Activated naive CD8-positive, alpha-beta T cell treated with anti-CD3 and anti-CD28 coated beads, Interleukin-2, amount 50 U/mL, for 24 hours (primary cell): ENCODE data around the gene RANBP3.
A peak's percentile ranks its signal among the peaks of the same experiment; 100 is the strongest.

ENCODE experiments used
- ATAC-seq: fragments of 150-1000 bp; cut with Tn5 transposase; one replicate; pipeline ENCODE4 v1.10.0; 2021
- DNase-seq: peaks from one replicate; pipeline ENCODE4 v3.0.0; 2021
- H3K27ac Mint-ChIP-seq: one replicate; pipeline ENCODE4 v1.8.0; 2021; ENCODE audit warnings: mild to moderate bottlenecking, mixed read lengths
- H3K27me3 Mint-ChIP-seq: one replicate; pipeline ENCODE4 v1.8.0; 2021; ENCODE audit warnings: mixed read lengths
- H3K36me3 Mint-ChIP-seq: one replicate; pipeline ENCODE4 v1.8.0; 2021; ENCODE audit warnings: low read depth, mixed read lengths
- H3K4me1 Mint-ChIP-seq: one replicate; pipeline ENCODE4 v1.8.0; 2021; ENCODE audit warnings: mixed read lengths
- H3K4me3 Mint-ChIP-seq: one replicate; pipeline ENCODE4 v1.8.0; 2021; ENCODE audit warnings: mild to moderate bottlenecking, moderate library complexity, mixed read lengths
- H3K9me3 Mint-ChIP-seq: one replicate; pipeline ENCODE4 v1.8.0; 2021; ENCODE audit warnings: mixed read lengths

Gene RANBP3

GRCh38 chr19:5913739-5914357 is 64.1 kb downstream of the RANBP3 start, which contains the start of gene CAPS:
TSS of gene CAPS (plus strand) at chr19:5914254. CDS start at chr19:5914407, 153 bp downstream.
- ATAC-seq, result no peak
- peaks cover 5% of the 10 kb centered on the region for H3K36me3 Mint-ChIP-seq

GRCh38 chr19:5911366-5911765 is 66.6 kb downstream of the RANBP3 start:
- H3K4me3 Mint-ChIP-seq, result no peak overlapping the region
- peaks cover 9% of the 10 kb centered on the region for H3K36me3 Mint-ChIP-seq
- H3K27ac Mint-ChIP-seq, result no peak overlapping the region
- DNase-seq (no peak), ATAC-seq (no peak)
- H3K4me1 Mint-ChIP-seq, result peaks cover 17% of the 10 kb centered on the region
- H3K9me3 Mint-ChIP-seq, result no peaks in the 10 kb centered on the region
- H3K27me3 Mint-ChIP-seq, result no peaks in the 10 kb centered on the region

More at GRCh38 chr19:5913739-5914357, 64.1 kb downstream of the RANBP3 start, which contains the start of gene CAPS:
- H3K4me1 Mint-ChIP-seq, result no peaks in the 10 kb centered on the region
- no peaks in the 10 kb centered on the region for H3K27me3 Mint-ChIP-seq
- DNase-seq, result no peak
- H3K9me3 Mint-ChIP-seq, result no peaks in the 10 kb centered on the region
- no peak within 1 kb of the TSS for H3K27ac Mint-ChIP-seq
- H3K4me3 Mint-ChIP-seq, result no peak within 1 kb of the TSS

GRCh38 chr19:5910638-5910907 is 67.4 kb downstream of the RANBP3 start:
- no peak overlapping the region for H3K27ac Mint-ChIP-seq
- no peak for DNase-seq
- no peak overlapping the region for H3K4me3 Mint-ChIP-seq
- peaks cover 24% of the 10 kb centered on the region for H3K4me1 Mint-ChIP-seq
- ATAC-seq, result no peak
- H3K36me3 Mint-ChIP-seq, result peaks cover 7% of the 10 kb centered on the region
- no peaks in the 10 kb centered on the region for H3K27me3 Mint-ChIP-seq
- H3K9me3 Mint-ChIP-seq, result no peaks in the 10 kb centered on the region

GRCh38 chr19:5908773-5909442 is 69.0 kb downstream of the RANBP3 start:
- Mint-ChIP-seq H3K36me3 (peaks cover 7% of the 10 kb centered on the region), H3K27ac (no peak overlapping the region), H3K4me1 (peaks cover 31% of the 10 kb centered on the region), H3K9me3 (no peaks in the 10 kb centered on the region), H3K27me3 (no peaks in the 10 kb centered on the region), H3K4me3 (no peak overlapping the region)
- ATAC-seq, result no peak
- DNase-seq, result no peak

GRCh38 chr19:5907241-5907640 is 70.7 kb downstream of the RANBP3 start:
- H3K4me3 Mint-ChIP-seq, result peak overlapping the region; percentile 42
- peak; percentile 21 for DNase-seq
- no peak for ATAC-seq

GRCh38 chr19:5905114-5905778 is 72.7 kb downstream of the RANBP3 start:
- Mint-ChIP-seq H3K9me3 (no peaks in the 10 kb centered on the region), H3K4me1 (peaks cover 55% of the 10 kb centered on the region), H3K4me3 (peak overlapping the region; percentile 94), H3K27ac (peak overlapping the region; percentile 73), H3K27me3 (no peaks in the 10 kb centered on the region), H3K36me3 (peaks cover 15% of the 10 kb centered on the region)
- DNase-seq, result no peak
- no peak for ATAC-seq

More at GRCh38 chr19:5907241-5907640, 70.7 kb downstream of the RANBP3 start:
- H3K27ac Mint-ChIP-seq, result peak overlapping the region; percentile 87
- peaks cover 10% of the 10 kb centered on the region for H3K36me3 Mint-ChIP-seq
- peaks cover 42% of the 10 kb centered on the region for H3K4me1 Mint-ChIP-seq
- H3K9me3 Mint-ChIP-seq, result no peaks in the 10 kb centered on the region
- H3K27me3 Mint-ChIP-seq, result no peaks in the 10 kb centered on the region

GRCh38 chr19:5904352-5905113 is 73.4 kb downstream of the RANBP3 start, which contains the start of gene VMAC:
TSS of gene VMAC (plus strand) at chr19:5904872. CDS start at chr19:5904891, 19 bp downstream.
- ATAC-seq (peak; percentile 86), DNase-seq (peak; percentile 99)
- no peaks in the 10 kb centered on the region for H3K27me3 Mint-ChIP-seq
- peaks cover 57% of the 10 kb centered on the region for H3K4me1 Mint-ChIP-seq
- no peaks in the 10 kb centered on the region for H3K9me3 Mint-ChIP-seq
- peak within 1 kb of the TSS; percentile 94 for H3K4me3 Mint-ChIP-seq
- peaks cover 18% of the 10 kb centered on the region for H3K36me3 Mint-ChIP-seq
- peak within 1 kb of the TSS; percentile 99 for H3K27ac Mint-ChIP-seq

GRCh38 chr19:5903624-5904351 is 74.2 kb downstream of the RANBP3 start, which contains the start of gene NDUFA11:
TSS of gene NDUFA11 (minus strand) at chr19:5903790. CDS start at chr19:5903708, 82 bp downstream.
- H3K27ac Mint-ChIP-seq, result peak within 1 kb of the TSS; percentile 99
- H3K36me3 Mint-ChIP-seq, result peaks cover 18% of the 10 kb centered on the region
- ATAC-seq (peak; percentile 41), DNase-seq (peak; percentile 98)
- H3K4me3 Mint-ChIP-seq, result peak within 1 kb of the TSS; percentile 94
- H3K4me1 Mint-ChIP-seq, result peaks cover 57% of the 10 kb centered on the region
- no peaks in the 10 kb centered on the region for H3K27me3 Mint-ChIP-seq
- H3K9me3 Mint-ChIP-seq, result no peaks in the 10 kb centered on the region

GRCh38 chr19:5903056-5903623 is 74.8 kb downstream of the RANBP3 start:
- Mint-ChIP-seq H3K36me3 (peaks cover 18% of the 10 kb centered on the region), H3K27ac (peak overlapping the region; percentile 99), H3K4me3 (peak overlapping the region; percentile 94), H3K27me3 (no peaks in the 10 kb centered on the region), H3K9me3 (no peaks in the 10 kb centered on the region), H3K4me1 (peaks cover 57% of the 10 kb centered on the region)
- peak; percentile 29 for DNase-seq
- no peak for ATAC-seq

GRCh38 chr19:5900976-5901375 is 77.0 kb downstream of the RANBP3 start:
- no peak for ATAC-seq
- peaks cover 11% of the 10 kb centered on the region for H3K36me3 Mint-ChIP-seq
- H3K4me1 Mint-ChIP-seq, result peaks cover 36% of the 10 kb centered on the region
- H3K27me3 Mint-ChIP-seq, result no peaks in the 10 kb centered on the region
- H3K4me3 Mint-ChIP-seq, result no peak overlapping the region
- no peak for DNase-seq
- H3K27ac Mint-ChIP-seq, result peak overlapping the region; percentile 62
- H3K9me3 Mint-ChIP-seq, result no peaks in the 10 kb centered on the region

GRCh38 chr19:5899728-5900526 is 78.0 kb downstream of the RANBP3 start:
- ATAC-seq (no peak), DNase-seq (no peak)
- H3K27ac Mint-ChIP-seq, result no peak overlapping the region
- peaks cover 32% of the 10 kb centered on the region for H3K4me1 Mint-ChIP-seq
- no peaks in the 10 kb centered on the region for H3K9me3 Mint-ChIP-seq
- no peaks in the 10 kb centered on the region for H3K27me3 Mint-ChIP-seq
- peaks cover 11% of the 10 kb centered on the region for H3K36me3 Mint-ChIP-seq
- no peak overlapping the region for H3K4me3 Mint-ChIP-seq

- H3K4me1 Mint-ChIP-seq, result peaks cover 16% of the 10 kb centered on the region
- H3K36me3 Mint-ChIP-seq, result peaks cover 9% of the 10 kb centered on the region
- no peaks in the 10 kb centered on the region for H3K9me3 Mint-ChIP-seq
- ATAC-seq (no peak), DNase-seq (no peak)
- no peak overlapping the region for H3K4me3 Mint-ChIP-seq
- no peaks in the 10 kb centered on the region for H3K27me3 Mint-ChIP-seq
- no peak overlapping the region for H3K27ac Mint-ChIP-seq
Observed at GRCh38 chr19:5897189-5897969, 80.6 kb downstream of the RANBP3 start.
